ENCODE measurements around the gene DNAH2.

DNA sequence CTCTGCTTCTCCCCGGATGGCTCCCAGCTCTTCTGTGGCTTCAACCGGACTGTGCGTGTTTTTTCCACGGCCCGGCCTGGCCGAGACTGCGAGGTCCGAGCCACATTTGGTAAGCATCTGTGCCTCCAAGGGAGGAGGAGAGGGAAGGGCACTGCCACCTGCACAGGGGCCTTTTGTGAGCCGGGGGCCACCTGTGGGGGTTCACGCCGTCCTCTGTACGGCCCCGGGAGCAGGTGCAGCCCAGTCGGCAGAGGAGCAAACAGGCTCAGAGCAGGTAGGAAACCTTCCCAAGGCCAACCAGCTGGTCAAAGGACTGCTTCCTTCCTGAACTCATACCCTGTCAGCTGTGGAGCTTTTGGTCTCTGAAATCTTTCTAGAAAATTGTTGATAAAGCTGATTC is 15.9 kb upstream of the DNAH2 start:
- no peak for TF ChIP-seq CTCF (IDR thresholded peaks at IDR 0.05)
- no peak for TF ChIP-seq POLR2A (IDR thresholded peaks at IDR 0.05)
